Stimulated activated memory B cell treated with anti-CD40 and anti-IgM and Interleukin-4, amounts not matched to agents 10 μg/mL and 1 μg/mL and 100 μg/mL, for 72 hours (primary cell): Measurements from ENCODE around the gene CLEC18B.
"Not testable (repeated sequence)": the region's sequence is repeated elsewhere in the genome, so short reads cannot be mapped to it uniquely, and the experiment has no call there.

Experiments
- ATAC-seq: fragments of 150-1000 bp; cut with Tn5 transposase; 2 replicates; pipeline ENCODE4 v1.10.0; 2021
- H3K27ac Mint-ChIP-seq: one replicate; pipeline ENCODE4 v1.8.0; 2022; ENCODE audit warnings: mild to moderate bottlenecking, mixed read lengths
- H3K27me3 Mint-ChIP-seq: one replicate; pipeline ENCODE4 v1.8.0; 2022; ENCODE audit warnings: mixed read lengths
- H3K36me3 Mint-ChIP-seq: one replicate; pipeline ENCODE4 v1.8.0; 2022; ENCODE audit warnings: mixed read lengths
- H3K4me1 Mint-ChIP-seq: one replicate; pipeline ENCODE4 v1.8.0; 2022; ENCODE audit warnings: mixed read lengths
- H3K4me3 Mint-ChIP-seq: one replicate; pipeline ENCODE4 v1.8.0; 2022; ENCODE audit warnings: mild to moderate bottlenecking, moderate library complexity, mixed read lengths
- H3K9me3 Mint-ChIP-seq: one replicate; pipeline ENCODE4 v1.8.0; 2022; ENCODE audit warnings: mixed read lengths

The CLEC18B gene

DNA sequence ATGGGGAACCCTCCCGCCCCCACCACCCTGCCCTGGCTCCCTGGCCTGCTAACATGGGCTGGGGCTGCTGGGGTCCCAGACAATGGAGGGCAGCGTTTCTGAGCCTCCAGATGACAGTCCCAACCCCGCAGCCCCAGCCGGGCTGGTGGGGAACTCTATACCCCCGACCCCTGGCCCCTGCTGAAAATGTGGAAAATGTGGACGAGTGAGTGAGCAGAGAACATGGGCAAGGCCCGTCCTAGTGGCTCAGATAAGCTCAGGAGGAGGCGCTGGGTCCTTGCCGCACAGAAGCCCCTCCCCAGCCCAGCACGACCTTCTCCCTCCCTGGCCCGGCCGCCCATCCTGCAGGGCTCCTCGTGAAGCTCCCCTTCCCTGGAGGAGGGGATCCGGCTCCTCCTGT is 1.5 kb downstream of the CLEC18B start:
- H3K9me3 Mint-ChIP-seq, H3K36me3 Mint-ChIP-seq, H3K4me1 Mint-ChIP-seq, H3K27me3 Mint-ChIP-seq, H3K27ac Mint-ChIP-seq, H3K4me3 Mint-ChIP-seq: not testable (repeated sequence)
- ATAC-seq = peak; percentile 4

DNA sequence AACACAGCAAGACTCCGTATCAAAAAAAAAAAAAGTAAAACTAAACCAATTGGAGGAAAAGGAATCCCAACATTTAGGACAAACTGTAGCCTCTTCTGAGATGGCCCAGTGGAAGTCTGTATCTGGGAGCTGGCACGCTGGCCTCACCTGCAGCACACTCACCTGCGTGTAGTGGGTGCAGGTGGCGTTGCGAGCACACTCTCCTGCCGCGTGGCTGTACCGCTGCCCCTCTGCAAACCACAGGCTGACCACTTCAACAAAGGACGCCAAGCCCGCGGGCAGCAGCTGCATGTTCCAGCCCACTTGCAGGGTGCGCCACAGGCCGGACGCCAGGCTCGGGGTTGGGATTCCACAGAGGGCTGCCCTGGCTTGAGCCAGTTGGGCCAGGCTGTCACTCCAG is 3.4 kb downstream of the CLEC18B start:
- not testable (repeated sequence) for H3K27me3 Mint-ChIP-seq, H3K27ac Mint-ChIP-seq, ATAC-seq, H3K36me3 Mint-ChIP-seq, H3K9me3 Mint-ChIP-seq, H3K4me3 Mint-ChIP-seq, H3K4me1 Mint-ChIP-seq

DNA sequence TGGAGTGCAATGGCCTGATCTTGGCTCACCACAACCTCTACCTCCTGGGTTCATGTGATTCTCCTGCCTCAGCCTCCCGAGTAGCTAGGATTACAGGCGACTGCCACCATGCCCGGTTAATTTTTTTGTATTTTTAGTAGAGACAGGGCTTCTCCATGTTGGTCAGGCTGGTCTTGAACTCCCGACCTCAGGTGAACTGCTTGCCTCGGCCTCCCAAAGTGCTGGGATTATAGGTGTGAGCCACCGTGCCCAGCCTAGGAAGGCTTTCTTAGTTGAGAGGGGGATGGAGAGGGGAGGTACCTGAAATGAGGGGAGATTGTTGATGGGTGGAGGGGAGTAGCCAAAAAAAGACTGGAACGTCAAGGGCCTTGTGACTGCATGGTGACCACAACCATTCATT is 7.4 kb downstream of the CLEC18B start:
- not testable (repeated sequence) for H3K4me1 Mint-ChIP-seq, ATAC-seq, H3K36me3 Mint-ChIP-seq

DNA sequence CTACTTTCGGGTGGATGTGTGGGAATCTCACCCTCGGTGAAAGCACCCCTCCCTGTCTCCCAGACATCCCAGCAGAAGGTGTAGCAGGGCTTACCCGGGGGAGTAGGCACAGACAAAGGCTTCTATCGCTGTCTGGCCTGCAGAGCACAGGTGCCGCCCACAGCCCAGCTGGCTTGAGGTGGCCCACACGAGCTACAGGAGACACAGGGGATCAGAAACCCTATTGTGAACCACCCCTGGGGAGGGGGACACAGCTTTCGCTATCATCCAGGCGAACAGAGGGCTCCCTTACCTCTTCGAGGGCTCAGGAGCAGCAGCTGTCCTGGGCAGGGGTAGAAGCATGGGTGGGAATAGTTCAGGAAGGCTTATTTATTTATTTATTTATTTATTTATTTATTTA is 7.8 kb downstream of the CLEC18B start:
- not testable (repeated sequence) for H3K4me1 Mint-ChIP-seq, H3K4me3 Mint-ChIP-seq, ATAC-seq, H3K27me3 Mint-ChIP-seq, H3K9me3 Mint-ChIP-seq, H3K36me3 Mint-ChIP-seq, H3K27ac Mint-ChIP-seq

More for the DNA sequence above, 7.4 kb downstream of the CLEC18B start:
- not testable (repeated sequence) for H3K27ac Mint-ChIP-seq, H3K4me3 Mint-ChIP-seq, H3K27me3 Mint-ChIP-seq, H3K9me3 Mint-ChIP-seq

DNA sequence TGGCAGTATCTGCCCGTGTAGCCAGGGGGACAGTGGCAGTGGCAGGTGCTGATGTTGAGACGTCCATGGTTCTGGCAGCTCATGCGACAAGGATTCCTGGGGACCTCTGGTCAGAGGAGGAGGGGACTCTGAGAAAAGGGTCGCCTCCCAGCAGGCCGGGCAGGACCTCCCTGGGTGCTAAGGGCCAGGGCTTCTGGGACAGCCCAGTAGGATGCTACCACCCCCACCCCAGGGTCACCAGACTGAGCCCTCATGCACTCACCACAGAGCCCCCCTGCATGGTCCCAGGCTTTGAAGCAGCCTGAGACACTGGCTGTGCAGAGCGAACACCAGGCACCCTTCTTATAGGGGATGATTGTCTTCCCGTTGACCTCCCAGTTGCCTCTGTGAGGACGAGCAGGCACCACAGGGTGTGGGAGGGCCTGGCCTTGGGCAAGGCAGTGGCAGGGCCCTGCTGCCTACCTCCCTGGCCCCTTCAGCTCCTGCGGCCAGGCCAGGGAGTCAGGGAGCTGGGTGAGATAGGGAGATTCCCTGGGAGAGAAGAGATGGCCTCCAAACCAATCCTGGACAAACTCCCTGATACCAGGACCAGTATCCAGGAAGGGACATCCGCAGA is 8.4 kb downstream of the CLEC18B start:
- H3K9me3 Mint-ChIP-seq, H3K27me3 Mint-ChIP-seq, H3K36me3 Mint-ChIP-seq, H3K27ac Mint-ChIP-seq, H3K4me3 Mint-ChIP-seq, ATAC-seq, H3K4me1 Mint-ChIP-seq: not testable (repeated sequence)

DNA sequence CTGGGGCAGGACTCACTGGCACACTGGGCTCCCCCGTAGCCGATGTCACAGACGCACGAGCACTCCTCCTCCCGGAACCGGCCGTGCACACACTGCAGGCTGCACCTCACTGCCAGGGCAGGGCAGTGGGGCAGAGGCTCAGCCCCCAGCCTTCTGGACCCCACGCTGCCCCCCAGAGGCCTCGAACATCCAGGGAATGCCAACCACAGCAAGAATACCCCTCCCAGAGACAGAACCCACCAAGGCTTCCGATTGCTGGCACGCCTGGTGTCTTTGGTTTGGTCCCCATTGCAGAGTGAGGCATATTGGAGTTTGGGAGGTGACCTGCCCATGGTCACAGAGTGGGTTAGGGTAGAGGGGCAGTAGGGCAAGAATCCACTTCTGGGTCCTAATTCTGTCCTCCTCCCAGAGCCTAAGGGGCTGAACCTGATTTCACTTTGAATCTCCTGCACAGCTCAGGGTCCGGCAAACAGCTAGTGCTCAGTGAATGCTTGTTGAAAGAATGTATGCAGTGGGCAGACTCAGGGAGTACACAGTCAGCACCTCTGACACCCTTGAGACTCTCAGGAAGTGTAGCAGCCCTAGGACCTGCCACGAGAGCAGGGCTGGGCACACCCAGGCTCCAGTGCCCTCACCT is 9.0 kb downstream of the CLEC18B start:
- H3K27ac Mint-ChIP-seq, H3K27me3 Mint-ChIP-seq, H3K9me3 Mint-ChIP-seq, H3K4me1 Mint-ChIP-seq, H3K36me3 Mint-ChIP-seq, H3K4me3 Mint-ChIP-seq: not testable (repeated sequence)
- peak; percentile 4 for ATAC-seq

DNA sequence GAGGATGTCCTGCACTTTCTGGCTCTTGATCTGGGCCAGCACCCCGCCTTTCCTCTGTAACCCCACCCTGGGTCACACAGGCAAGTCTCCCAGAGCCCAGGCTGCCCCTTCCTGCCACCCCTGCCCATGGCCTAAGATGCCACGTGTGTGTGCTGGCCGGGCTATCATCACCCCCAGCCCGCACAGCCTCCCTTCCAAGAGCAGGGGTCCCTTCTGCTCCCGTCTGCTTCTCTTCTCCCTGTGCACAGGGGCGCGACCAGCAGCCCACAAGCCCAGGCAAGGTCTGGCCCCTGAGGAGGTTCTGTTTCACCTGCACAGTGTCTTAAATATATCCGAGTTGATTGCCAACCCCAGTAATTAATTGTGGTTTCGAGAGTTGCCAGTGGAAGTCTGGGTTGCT is 10.3 kb downstream of the CLEC18B start:
- ATAC-seq, H3K36me3 Mint-ChIP-seq, H3K27me3 Mint-ChIP-seq, H3K4me1 Mint-ChIP-seq, H3K4me3 Mint-ChIP-seq, H3K27ac Mint-ChIP-seq, H3K9me3 Mint-ChIP-seq: not testable (repeated sequence)

DNA sequence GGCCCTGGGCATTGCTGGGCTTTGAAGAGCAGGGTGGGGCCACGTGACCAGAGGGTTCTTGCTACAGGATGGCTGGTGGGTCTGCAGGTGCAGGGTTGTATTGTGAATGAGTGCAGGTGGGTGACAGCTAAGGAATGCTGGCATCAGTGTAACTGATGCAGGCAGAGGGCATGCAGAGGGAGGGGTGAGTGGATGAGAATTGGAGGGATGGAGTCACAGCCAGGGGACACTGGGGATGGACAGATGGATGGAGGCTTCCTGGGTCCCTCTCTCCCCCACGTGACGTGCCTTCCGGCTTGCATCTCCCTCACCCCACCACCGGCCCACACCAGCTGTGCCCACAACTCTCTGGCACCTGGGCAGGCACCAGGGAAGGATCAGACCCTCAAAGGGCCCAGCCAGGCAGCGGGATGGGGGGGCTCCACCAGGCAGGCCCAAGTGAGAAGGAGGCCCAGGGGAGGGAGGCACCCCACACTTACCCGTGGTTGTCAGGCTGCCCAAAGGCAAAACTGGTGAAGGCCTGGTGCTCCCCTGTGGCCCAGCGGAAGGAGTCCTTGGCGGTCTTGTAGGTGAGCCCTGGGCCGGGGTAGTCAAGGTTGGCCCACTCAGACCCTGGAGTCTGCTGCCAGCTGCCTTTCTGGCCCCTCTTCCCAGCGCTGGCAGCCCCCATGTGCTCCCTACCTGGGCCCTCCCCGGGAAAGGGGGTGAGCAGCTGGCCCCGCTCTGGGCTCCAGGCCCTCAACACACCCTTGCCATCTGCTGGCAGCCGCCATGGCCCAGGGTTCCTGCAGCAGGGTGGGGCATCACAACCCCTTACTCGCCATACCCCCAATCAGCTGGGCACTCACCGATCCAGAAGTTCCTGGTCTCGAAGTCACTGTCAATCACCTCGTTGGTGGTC is 11.0 kb downstream of the CLEC18B start:
- not testable (repeated sequence) for H3K4me1 Mint-ChIP-seq, H3K9me3 Mint-ChIP-seq, H3K27me3 Mint-ChIP-seq, H3K36me3 Mint-ChIP-seq, H3K4me3 Mint-ChIP-seq, H3K27ac Mint-ChIP-seq
- ATAC-seq = peak; percentile 10

DNA sequence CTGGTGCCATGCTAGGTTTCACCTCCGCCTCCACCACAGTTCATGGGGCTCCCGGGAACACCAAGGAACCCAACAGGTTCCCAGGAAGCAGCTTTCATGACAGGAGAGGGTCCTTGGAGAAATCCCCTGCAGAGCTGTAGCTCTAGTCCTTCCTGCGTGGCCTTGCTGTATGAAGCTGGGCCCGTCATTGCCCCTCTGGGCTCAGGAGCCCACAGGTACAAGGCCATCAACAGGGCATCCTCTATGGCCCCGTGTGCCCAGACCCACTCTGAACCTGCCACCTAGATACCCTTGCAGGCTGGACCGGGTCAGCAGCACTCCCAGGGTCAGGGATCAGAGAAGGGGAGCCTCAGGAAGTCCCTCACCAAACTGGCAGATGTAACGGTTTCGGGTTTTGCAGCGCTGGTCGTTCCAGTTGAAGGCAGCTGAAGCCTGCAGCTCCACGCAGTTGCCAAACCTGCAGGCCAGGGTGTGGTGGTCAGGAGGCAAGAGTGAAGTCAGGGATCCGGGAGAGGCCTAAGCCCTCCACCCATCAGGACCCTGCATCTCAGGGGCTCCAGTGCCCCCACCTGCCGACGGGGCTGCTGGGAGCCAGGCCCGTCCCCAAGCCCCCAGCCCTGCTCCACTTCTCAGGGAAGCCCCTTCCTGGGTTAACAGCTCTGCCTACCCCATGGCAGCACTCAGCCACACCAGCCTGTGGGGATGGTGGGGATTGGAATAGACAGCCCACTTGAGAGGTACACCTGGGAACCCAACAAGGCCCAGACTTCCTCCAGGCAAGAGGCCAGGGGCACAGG is 11.9 kb downstream of the CLEC18B start:
- H3K27me3 Mint-ChIP-seq, ATAC-seq, H3K36me3 Mint-ChIP-seq, H3K27ac Mint-ChIP-seq, H3K4me3 Mint-ChIP-seq, H3K9me3 Mint-ChIP-seq, H3K4me1 Mint-ChIP-seq: not testable (repeated sequence)

DNA sequence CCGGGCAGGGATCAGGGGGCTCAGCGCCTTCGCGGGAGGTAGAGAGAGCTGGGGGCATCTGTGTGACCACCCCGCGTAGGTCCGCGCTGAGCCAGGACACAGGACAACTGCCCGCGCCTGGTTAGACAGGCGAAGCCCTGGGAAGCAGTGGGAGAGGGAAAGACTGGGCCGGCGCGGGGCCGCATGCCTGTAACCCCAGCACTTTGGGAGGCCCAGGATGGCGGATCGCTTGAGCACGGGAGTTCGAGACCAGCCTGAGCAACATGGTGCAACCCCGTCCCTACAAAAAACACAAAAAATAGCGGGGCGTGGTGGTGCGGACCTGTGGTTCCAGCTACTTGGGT is 13.9 kb downstream of the CLEC18B start:
- H3K9me3 Mint-ChIP-seq, H3K27ac Mint-ChIP-seq, H3K27me3 Mint-ChIP-seq, H3K36me3 Mint-ChIP-seq, ATAC-seq, H3K4me1 Mint-ChIP-seq: not testable (repeated sequence)
- H3K4me3 Mint-ChIP-seq = peak overlapping the region; percentile 58

DNA sequence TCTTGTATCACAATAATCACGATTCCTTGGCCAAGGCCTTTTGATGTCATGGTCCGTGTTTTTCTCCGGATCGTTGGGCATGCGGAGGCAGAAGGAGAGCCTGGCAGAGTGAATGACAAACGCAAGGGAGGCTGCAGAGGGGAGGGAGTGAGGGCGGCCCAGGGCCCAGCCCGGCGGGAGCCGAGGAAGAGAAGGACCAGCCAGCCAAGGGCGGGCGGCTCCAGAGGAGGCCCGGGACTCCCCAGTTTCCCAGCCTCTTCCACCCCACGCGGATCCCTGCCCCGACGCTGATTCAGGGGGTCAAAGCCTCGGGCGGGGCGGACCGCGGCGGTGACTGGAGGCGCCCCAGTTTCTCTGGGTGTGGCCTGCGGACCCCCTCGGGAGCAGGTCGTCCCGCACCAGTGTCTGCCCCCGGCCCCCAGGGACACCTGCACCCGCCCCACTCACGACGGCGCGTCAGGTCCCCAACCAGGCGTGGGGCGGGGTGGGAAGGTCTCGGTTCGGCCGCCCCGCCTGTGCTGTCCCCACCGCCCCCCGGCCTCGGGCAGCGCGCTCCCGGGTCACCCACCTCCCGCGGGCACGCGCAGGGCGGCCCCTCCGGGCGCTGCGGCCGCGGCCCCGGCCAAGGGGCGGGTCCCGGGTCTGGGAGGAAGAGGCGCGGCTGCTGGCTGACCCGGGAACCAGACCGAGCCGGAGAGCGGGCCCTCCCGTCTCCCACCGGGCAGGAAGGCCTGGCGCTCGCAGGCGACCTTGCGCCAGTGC is 14.5 kb downstream of the CLEC18B start:
- H3K27ac Mint-ChIP-seq, H3K9me3 Mint-ChIP-seq, H3K4me3 Mint-ChIP-seq, H3K36me3 Mint-ChIP-seq, H3K27me3 Mint-ChIP-seq, H3K4me1 Mint-ChIP-seq: not testable (repeated sequence)
- peak; percentile 72 for ATAC-seq

DNA sequence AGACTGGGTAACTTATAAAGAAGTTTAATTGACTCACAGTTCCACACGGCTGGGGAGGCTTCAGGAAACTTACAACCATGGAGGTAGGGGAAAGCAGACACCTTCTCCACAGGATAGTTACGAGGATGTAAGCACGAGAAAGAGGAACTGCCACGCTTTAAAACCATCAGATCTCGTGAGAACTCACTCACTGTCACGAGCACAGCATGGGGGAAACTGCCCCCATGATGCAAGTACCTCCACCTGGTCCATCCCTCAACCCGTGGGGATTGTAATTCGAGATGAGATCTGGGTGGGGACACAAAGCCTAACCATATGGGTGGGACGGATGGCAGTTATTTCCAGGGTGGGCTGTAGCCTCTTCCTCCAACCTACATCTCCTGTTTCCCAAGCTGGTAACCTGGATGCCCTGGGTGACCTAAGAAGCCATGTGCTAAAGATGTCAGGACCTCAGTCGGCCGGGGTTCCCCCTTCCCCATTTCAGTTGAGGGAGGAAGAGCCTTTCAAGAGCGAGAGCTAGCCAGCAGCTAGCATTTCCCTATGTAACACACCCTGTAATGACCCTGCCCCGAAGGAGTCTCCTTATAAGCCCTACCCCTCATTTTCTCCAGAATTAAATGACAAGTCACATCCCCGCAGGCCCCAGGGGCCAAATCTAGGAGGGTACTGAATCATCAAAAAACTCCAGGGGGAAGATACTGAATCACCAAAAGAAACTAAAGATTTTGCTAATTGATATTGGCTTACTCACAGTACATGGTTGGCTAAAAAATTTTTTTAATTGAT is 16.9 kb downstream of the CLEC18B start:
- not testable (repeated sequence) for H3K4me3 Mint-ChIP-seq, H3K27ac Mint-ChIP-seq, H3K9me3 Mint-ChIP-seq, H3K36me3 Mint-ChIP-seq, H3K4me1 Mint-ChIP-seq
- ATAC-seq = peak; percentile 31
- H3K27me3 Mint-ChIP-seq = peaks cover 11% of the 10 kb centered on the region

DNA sequence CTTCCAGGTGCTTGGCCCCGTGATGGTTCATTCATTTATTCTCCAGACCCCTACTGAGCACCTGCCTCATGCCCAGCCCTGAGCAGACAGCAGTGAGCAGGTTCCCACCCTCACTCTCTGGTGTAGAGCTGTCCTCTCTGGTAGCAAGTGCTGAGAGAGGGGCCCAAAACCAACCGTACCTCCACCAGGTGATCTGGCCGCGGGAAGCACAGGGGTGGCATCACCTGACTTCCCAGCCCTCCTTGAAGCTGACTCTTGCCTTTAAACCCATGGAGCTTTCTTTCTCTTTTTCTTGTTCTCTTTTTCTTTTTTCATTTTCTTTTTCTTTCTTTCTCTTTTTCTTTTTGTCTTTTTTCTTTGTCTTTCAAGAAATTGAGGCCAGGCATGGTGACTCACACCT is 21.0 kb downstream of the CLEC18B start:
- peaks cover 11% of the 10 kb centered on the region for H3K27me3 Mint-ChIP-seq
- ATAC-seq, H3K36me3 Mint-ChIP-seq, H3K9me3 Mint-ChIP-seq, H3K4me3 Mint-ChIP-seq, H3K4me1 Mint-ChIP-seq: not testable (repeated sequence)
- peak overlapping the region; percentile 59 for H3K27ac Mint-ChIP-seq

DNA sequence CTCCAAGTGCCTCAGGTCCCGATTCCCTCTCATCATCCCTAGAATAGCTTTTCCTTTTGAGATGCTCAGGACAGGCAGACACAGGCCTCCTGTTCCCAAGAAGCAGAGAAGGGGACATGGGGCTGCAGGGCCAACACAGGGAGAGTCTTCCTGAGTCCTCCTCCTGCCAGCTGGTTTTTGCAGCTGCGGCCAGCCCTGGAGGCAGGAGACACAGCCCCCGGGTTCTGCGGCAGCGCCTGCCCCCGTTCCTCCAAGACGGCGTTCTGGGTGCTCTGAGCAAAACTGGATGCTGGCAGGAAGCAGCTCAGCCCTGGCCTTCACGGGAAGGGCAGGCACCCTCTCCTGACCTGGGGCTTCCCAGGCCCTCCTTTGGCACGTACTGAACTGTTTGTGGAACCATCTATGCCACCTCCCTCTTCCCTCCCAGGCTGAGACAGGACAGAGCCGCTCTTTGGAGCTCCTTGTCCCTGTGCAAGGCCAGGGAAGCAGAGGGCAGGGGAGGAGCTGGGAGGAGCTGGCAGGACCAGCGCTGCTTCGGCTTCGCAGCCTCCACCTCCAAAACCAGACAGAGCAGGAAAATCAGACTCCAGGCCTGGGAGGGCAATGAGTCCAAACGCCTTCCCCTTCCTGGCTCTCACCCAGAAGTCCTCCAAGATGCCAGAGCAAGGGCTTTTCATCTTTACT is 22.9 kb downstream of the CLEC18B start:
- not testable (repeated sequence) for H3K36me3 Mint-ChIP-seq, H3K4me3 Mint-ChIP-seq, H3K9me3 Mint-ChIP-seq, H3K27ac Mint-ChIP-seq, H3K4me1 Mint-ChIP-seq
- peaks cover 11% of the 10 kb centered on the region for H3K27me3 Mint-ChIP-seq
- peak; percentile 47 for ATAC-seq
